Brain microvascular endothelial cell (primary cell): Measurements from ENCODE around the gene MPEG1.

ENCODE experiments used
- DNase-seq: peaks from one replicate; pipeline ENCODE4 v3.0.0-alpha.2; 2020
- H3K27ac ChIP-seq: fragments of 250-450 bp; sonication (Bioruptor Pico); 2 replicates; pipeline ENCODE4 v1.5.1; 2020; ENCODE audit warnings: mild to moderate bottlenecking, moderate library complexity
- H3K27me3 ChIP-seq: fragments of 250-450 bp; sonication (Bioruptor Pico); replicated peaks from 2 replicates; pipeline ENCODE4 v1.5.1; 2020; ENCODE audit warnings: mild to moderate bottlenecking
- H3K36me3 ChIP-seq: fragments of 250-450 bp; sonication (Bioruptor Pico); replicated peaks from 2 replicates; pipeline ENCODE4 v1.5.1; 2020; ENCODE audit warnings: mild to moderate bottlenecking
- H3K4me3 ChIP-seq: 2 replicates; pipeline ENCODE4 v1.5.1; 2011; ENCODE audit warnings: low read depth, mild to moderate bottlenecking, control low read depth, low read length, moderate library complexity
- in situ Hi-C: cut with HindIII; loops from 2 replicates; pipeline ENCODE4 v1.10.0; 2017; ENCODE audit warnings: low sequenced_read_pairs, low pct_ligation_motif_present
- TF ChIP-seq, protein P1 (sequence below): IDR thresholded peaks from 2 replicates; pipeline ENCODE4 v1.5.1; 2011; ENCODE audit warnings: low read depth, mild to moderate bottlenecking, moderate library complexity, low read length, control low read depth, inconsistent platforms; ENCODE audit errors: missing control alignments

The MPEG1 gene

DNA sequence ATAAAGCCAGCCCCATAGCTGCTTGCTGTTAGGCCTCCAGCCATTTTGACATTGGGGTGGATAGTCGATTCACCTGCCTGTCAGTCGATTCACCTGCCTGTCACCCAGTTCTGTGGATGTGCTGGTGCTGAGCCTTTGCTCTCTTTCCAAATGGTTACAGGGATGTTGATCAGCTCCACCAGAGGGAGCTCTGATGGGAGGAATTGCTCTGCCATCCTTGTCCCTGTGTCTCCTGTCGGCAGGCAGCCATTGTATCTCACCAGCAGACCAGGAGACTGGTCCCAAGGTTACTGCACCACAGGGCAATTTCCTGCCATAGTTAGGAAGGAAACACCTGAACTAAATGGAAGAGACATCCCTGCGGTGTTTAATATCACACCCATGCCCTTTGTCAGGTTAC lies 6.1 kb downstream of the MPEG1 start:
- no peaks in the 10 kb centered on the region for H3K36me3 ChIP-seq
- no peak overlapping the region for H3K4me3 ChIP-seq
- DNase-seq: peak; percentile 12
- TF ChIP-seq, protein P1, sequence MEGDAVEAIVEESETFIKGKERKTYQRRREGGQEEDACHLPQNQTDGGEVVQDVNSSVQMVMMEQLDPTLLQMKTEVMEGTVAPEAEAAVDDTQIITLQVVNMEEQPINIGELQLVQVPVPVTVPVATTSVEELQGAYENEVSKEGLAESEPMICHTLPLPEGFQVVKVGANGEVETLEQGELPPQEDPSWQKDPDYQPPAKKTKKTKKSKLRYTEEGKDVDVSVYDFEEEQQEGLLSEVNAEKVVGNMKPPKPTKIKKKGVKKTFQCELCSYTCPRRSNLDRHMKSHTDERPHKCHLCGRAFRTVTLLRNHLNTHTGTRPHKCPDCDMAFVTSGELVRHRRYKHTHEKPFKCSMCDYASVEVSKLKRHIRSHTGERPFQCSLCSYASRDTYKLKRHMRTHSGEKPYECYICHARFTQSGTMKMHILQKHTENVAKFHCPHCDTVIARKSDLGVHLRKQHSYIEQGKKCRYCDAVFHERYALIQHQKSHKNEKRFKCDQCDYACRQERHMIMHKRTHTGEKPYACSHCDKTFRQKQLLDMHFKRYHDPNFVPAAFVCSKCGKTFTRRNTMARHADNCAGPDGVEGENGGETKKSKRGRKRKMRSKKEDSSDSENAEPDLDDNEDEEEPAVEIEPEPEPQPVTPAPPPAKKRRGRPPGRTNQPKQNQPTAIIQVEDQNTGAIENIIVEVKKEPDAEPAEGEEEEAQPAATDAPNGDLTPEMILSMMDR: peak; percentile 78
- no peak overlapping the region for H3K27ac ChIP-seq
- in situ Hi-C loops: no loop called here
- H3K27me3 ChIP-seq: no peaks in the 10 kb centered on the region

DNA sequence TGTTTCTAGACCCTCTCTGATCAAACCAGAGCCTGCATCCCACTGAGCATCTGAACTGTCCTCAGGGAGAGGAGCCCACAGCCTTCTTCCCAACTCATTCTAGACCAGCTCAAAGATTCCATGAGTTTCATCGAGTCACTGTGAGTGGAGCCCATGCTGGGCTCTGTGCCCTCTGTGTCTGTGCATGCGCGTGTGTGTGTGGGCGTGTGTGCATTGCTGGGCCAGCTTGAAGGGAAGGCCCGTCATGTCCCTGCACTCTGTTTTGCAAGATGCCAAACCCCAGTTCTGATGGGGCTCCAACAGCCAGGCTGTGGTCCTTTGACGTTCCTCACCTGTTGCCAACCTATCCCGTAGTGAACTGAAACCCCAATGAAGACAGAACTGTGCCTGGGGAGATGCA lies 7.1 kb downstream of the MPEG1 start:
- in situ Hi-C loops: no loop called here
- TF ChIP-seq, protein P1: no peak
- Histone ChIP-seq H3K4me3 (no peak overlapping the region), H3K27me3 (no peaks in the 10 kb centered on the region), H3K27ac (no peak overlapping the region), H3K36me3 (no peaks in the 10 kb centered on the region)
- no peak for DNase-seq

DNA sequence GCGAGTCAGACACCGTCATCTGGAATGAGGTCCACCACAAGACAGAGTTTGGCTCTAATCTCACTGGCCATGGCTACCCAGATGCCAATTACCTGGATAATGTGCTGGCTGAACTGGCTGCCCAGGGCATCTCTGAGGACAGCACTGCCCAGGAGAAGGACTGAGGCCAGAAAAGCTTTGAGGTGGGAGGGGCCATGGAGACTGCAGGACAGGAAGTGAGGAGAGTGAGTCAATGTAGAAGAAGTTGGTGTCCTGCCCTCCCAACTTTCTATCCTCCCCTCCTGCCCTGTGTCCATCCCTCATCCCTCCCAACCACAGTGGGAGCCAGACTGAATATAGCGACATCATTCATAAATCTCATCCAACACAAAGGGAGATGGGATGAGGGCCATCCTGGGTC lies 8.0 kb downstream of the MPEG1 start:
- in situ Hi-C loops: no loop called here
- TF ChIP-seq, protein P1: no peak
- DNase-seq: no peak
- no peak overlapping the region for H3K27ac ChIP-seq
- H3K27me3 ChIP-seq: no peaks in the 10 kb centered on the region
- no peak overlapping the region for H3K4me3 ChIP-seq
- H3K36me3 ChIP-seq: no peaks in the 10 kb centered on the region

GRCh38 chr11:59201353-59201752 lies 11.4 kb downstream of the MPEG1 start:
- no peak overlapping the region for H3K27ac ChIP-seq
- H3K36me3 ChIP-seq: no peaks in the 10 kb centered on the region
- no peak overlapping the region for H3K4me3 ChIP-seq
- TF ChIP-seq, protein P1: peak; percentile 30
- in situ Hi-C loops: no loop called here
- H3K27me3 ChIP-seq: no peaks in the 10 kb centered on the region
- no peak for DNase-seq

DNA sequence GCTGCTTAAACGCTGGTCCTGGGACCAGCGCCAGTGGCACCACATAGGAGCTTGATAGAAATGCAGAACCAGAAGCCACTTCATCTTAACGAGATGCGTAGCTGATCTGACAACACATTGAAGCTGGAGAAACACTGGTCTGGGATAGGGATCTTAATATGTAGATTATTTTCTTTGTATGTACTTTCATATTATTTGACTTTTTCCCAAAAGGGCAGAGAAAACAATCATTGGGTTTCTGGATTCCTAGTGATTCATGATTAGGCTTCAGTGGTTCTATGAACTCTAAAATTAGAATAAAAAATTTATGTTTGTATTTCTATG lies 12.3 kb downstream of the MPEG1 start:
- Histone ChIP-seq H3K27ac (no peak overlapping the region), H3K4me3 (no peak overlapping the region), H3K27me3 (no peaks in the 10 kb centered on the region), H3K36me3 (no peaks in the 10 kb centered on the region)
- DNase-seq: no peak
- in situ Hi-C loops: no loop called here
- TF ChIP-seq, protein P1: no peak

DNA sequence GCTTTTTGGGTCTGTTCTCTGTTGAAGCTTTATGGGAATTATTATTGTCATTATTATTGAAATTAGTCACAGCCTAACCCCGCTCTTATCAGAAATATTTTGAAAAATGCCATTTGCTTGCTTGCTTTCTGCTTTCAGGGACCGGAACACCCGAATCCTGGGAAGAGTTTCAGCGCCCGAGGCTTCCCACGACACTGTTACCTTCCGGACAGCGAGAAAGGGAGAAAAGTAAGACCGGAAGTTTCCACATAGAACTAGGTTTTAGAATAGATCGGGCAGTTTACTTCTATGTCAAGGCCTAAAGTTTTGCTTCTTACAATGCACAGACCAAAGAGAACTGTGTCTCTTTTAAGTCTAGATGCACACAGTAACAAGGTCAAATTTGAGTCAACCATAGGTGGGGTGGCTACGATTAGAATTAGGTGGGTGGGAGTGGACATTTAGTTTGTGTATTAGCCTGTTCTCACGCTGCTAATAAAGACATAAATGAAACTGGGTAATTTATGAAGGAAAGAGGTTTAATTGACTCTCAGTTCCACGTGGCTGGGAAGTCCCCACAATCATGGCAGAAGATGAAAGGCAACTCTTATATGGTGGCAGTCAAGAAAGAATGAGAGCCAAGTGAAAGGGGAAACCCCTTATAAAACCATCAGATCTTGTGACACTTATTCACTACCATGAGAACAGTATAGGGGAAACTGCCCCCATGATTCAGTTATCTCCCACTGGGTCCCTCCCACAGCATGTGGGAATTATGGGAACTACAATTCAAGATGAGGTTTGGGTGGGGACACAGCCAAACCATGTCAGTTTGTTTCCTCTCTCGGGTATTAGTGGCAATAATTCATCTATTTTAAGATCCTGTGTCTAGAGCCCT lies 12.9 kb downstream of the MPEG1 start:
- TF ChIP-seq, protein P1: no peak
- H3K4me3 ChIP-seq: no peak overlapping the region
- H3K36me3 ChIP-seq: no peaks in the 10 kb centered on the region
- in situ Hi-C loops: no loop called here
- H3K27ac ChIP-seq: no peak overlapping the region
- H3K27me3 ChIP-seq: no peaks in the 10 kb centered on the region
- DNase-seq: no peak
